ENCODE data around the gene DDB1.

Gene DDB1

DNA sequence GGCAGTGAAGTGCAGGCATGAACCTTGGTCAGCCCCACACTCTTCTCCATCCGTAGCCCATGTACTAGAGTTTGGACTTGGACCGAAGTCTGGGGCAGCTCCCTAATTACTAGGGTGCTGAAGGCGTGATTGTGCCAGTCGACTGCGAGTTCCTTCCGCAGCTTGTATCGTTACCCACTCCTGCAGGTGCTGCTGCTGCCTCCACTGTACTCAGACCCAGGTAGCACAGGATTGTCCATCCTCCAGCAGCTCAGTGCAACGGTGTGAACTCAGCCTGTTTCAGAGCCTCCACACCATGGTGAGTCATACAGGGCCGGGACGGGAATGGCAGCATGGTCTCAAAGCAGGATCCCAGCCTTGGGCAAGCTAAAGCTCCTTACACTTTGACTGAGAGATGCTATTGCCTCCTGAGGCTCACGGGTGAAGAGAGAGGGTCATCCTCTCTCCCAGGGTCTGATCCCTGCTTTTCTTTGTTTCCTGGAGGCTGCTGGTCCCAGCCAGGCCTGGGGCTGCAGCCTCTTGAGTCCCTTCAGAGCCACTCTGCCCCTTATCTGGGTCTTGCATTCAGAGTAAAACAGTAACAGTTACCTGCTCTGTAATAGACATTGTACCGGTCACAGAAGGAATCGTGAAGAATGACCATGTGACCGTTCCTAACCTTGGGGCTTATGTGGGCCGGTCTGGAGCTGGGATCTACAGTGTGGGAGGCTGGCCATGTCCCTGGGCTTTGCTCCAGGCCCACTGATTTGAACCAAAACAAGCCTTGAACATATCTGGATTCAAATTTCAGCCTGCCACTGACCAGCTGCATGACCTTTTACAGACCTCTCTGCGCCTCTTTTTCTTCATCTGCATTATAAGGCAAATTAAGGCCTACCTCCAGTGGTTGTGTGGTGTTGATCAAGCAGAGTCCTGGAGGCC is 1.8 kb upstream of the DDB1 start:
- no peak for DNase-seq

DNA sequence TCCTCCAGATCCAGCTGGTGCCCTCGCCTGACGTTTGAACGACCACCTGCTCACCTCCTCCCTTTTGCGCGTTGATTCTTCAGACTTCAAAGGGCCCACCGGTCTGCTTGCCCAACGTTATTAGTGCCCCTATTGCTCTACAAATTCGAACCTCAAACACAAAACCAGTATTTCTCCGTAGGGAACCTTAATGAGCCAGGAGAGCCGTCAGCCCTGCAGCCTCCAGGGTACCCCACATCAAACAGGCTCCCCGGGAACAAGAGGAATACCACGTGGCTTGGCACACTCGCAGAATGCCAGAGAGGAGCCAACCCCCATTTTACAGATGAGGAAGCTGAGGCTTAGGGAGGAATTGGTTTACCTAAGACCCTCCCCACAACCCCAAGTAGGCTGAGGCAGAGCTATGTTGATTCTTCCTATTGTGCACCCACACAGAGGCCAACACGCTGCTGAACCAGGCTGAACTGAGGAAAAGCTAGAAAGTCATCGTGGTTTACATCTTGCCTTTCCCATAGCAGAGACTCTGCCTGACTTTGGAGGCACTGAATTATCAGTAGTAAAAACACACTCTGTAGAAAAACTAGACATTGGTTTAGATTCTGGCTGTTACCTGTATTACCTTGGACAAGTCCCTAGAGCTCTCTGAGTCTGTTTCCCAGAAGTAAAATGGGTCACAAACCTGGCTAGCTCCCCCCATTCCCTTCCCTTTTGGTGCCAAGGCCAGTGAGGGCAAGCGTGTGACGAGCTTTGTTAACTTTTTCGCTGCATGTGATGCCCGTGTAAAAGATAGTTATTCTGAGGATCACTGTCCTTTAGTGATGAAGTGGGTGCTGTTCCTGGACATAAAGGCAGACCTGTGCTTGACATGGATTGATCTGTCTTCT is 887 bp upstream of the DDB1 start:
- DNase-seq: peak in 1 of 6 experiments; percentile 42

DNA sequence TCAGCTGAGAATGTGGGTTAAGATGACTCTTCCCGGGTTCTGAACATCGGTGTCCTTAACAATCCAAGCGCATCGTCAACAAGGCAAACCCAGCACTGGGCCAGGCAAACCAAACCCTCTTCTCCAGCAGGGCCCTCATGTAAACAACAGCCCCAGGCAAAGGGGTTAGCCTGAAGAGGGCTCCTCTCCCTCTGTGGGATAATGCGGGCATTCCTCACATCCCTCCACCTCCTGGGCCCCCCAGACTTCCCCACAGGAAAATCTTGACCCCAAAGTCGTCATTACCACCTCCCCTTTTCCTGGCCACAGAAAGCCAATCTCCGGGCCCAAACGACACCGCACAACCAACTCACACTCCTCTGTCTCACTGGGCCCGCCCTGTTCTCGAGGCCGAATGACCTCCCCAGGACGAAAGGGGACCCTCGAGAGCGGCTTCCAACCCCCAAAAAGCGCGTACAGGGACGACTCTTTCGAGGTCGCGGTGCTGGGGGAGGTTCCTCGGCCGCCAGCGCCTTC is 566 bp downstream of the DDB1 start:
- peak in 1 of 6 experiments; percentile 22 for DNase-seq

DNA sequence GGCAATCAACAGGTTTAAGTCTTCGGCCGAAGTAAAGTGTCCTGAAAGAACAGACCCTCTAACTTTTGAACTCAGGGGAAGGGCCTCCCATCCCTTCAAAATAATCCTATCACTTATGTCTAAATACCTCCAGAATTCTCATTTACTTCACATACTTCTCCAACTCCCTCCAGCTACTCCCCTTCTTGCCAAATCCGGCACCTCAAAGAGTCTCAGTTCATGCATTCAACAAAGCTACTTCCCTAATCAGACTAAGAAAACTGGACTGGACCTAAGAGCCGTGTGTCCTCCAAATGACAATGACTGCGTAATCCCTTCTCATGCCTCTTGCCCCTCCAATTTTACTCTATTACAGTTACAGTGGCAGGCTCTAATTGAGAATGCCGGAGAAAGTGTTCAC is 1.3 kb downstream of the DDB1 start:
- DNase-seq: no peak

DNA sequence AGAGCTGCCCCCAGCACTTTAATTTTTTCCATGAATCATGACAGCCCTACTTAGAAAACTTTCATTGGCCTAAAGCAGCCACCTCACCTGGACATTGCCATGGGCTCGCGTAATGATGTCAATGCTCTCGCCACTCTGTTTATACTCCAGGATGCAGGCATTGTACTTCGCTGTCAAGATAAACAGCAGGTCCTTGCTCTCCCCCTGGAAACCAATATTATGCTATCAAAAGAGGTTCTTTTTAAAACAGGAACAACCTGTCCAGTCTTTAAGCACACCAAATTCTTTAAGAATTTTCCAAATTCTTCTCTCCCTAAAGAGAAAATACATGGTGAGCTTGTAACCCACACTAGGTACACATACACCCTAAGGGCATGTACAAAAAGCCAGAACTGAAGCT is 3.0 kb downstream of the DDB1 start:
- DNase-seq: no peak

DNA sequence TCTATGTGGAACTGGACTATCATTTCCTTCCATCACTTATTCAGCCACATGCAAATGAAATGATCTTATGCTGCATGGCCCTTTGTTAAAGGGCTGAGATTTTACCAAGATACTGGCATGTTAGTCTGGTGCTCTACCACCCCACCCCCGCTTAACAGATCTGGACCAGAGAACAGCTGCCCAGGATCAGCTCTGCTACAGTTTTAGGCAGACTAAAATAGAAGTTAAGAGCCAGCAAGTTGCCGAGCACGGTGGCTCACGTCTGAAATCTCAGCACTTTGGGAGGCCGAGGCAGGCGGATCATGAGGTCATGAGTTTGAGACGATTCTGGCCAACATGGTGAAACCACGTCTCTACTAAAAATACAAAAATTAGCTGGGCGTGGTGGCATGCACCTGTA is 4.6 kb downstream of the DDB1 start:
- DNase-seq: no peak

DNA sequence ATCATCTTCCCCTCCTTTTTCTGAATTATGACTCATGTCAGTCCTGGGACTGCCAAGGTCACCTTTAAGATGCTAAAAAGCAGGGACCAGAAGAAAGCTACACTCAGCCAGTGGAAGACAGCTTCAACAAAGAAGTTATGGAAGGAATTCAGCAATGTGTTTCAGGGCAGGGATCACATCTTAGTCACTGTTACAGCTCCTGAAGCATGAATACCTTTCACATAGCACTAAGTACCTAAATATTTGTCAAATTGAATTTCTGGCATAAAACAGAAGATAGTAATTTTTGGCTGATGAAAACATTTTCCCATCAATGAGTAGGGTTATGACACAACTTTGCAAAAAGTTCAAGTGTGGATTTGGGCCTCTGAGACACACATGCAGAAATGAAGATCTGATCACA is 5.2 kb downstream of the DDB1 start:
- no peak for DNase-seq

DNA sequence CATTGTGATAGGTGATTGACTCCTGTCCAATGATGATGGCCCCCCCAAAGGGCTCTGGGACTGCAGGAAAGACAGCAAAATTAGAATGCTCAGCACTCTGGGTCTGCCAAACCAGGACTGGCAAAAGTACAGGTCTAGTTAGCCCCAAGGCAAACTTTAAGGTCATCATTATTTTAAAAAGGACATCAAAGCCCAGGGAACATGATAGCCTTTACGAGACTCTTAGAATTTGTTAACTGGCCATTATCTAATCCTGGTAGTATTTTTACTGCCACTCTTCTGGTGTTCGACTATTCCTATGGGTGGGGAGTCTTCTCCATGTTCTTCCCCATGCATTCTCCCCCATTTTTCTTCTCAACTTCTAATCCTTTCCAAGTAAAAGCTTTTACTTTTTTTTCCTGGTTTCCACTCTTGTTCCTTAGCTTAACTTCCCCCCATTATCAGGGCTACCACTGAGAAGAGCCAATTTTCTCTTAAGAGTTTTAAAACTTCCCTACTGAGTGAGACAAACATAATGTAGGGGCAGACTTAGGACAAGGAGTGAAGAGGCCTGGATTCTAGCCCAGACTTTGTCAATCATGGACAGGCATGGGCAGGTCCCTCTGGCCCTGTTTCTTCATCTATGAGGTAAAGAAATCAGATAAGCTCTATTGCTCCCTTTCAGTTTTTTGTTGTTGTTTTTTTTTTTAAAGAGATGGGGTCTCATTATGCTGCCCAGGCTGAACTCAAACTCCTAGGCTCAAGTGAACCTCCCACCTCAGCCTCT is 7.1 kb downstream of the DDB1 start:
- no peak for DNase-seq

DNA sequence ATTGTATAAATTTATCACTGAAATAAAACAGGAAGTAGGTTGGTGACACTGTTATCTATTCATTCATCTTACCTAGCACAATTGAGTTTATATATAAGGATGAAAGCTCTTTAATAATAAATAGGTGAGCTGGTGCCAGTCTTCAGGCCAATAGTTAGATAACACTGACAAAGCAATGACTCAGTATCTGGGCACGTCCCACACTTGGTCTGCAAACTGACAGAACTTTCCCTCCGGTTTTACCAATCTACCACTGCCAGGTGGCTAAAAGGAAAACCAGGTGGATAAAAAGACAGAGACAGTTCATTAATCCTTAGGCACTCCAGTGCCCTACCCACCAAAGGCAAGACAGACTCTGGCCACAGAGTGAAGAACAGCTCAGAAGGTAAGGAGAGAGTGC is 17.6 kb downstream of the DDB1 start:
- DNase-seq: no peak

DNA sequence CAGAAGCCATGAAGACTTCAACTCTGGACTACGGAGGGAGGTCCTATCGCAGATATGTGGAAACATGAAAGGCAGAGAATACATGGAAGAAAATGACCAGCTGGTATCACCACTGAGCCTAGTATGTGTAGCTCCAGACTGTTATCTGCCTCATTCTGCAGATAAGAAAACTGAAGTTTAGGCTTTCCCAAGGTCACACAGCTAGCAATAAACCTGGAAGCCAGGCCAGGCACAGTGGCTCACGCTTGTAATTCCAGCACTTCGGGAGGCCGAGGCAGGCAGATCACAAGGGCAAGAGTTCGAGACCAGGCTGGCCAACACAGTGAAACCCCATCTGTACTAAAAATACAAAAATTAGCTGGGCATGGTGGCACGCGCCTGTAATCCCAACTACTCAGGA is 22.2 kb downstream of the DDB1 start:
- no peak for DNase-seq

DNA sequence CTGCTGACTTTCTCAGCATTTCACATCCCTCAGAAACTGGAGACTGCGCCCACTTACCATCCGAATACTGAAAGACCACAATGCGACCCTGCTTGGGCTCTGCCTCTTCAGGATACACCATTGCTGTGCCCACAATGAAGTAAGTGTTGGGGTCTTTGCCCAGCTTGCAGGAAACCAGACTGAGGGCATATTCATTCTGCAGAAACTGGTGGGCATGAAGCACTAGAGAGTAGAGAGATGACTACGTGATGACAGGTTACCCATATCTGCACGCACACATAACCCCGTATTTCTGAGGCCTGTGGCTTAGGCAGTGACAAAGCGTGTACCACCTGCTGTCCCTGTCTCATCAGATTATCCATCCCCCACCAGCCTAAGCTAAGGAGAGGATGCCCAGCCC is 23.2 kb downstream of the DDB1 start:
- no peak for DNase-seq

DNA sequence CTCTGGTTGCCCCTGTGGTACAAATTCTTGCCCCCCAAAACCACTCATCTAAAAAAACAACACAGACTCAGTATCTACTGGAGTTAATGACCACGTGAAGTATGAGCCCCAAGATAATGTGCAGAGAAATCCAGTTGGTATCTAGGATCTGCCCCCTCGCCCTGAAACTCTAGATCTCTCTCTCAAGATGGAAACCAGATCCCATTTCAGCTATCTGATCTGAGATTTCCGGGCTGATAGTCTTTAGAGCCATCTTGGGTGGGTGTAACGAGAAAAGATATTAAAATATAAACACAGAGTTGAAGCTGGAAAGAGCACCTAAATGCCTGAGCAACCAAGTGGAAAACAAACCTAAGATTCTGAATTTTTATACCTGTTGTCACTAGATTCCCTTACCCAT is 23.8 kb downstream of the DDB1 start:
- DNase-seq: no peak

DNA sequence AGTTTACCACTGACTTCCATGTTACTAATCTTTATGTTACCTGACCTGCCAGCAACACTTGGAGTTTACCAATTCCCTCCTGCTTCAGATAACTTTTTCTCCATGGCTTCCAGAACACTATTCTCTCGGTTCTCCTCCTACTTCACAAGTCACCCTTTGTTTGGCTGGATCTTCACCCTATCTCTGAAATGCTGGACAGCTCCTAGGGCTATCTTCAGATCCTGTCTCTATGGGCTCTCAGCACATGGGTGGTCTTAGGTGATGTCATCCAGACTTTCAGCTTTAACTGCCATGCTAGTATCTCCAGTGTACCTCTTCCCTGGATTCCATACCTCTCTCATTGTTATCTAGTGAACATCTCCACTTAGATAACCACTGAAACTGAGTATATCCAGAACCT is 25.6 kb downstream of the DDB1 start:
- DNase-seq: no peak

DNA sequence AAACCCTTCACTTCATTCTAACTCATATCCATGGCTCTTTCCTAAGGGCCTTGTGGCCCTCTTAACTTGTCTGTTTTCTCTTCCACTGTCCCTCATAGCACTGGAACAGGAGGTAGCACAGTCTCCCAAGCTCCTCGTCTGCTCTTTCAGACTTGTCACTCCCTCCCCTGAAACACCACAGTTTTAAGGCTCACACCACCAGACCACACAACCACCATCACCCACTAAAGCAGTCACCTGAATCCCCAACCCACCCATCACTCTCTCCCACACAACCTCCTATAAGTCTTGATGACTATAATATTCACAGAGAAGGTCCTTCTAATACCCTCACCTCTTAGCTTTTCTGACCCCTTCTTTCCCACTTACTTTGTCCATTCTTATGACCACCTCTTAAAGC is 26.7 kb downstream of the DDB1 start:
- no peak for DNase-seq

DNA sequence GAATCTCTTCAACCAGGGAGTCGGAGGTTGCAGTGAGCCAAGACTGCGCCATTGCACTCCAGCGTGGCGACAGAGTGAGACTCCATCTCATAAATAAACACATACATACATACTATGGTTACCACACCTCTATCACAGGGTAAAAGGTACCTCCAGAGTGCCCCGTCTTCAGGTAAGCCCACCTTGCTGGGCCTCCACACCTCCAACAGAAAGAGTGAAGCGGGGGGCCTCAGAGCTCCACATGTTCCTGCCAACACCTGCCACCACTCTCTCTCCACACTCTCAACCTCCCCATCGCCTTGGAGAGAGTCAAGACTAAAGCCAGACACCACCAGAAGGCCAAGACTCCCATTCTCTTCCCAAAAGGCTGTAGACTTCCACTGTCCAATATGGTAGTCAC is 27.5 kb downstream of the DDB1 start:
- DNase-seq: no peak

DNA sequence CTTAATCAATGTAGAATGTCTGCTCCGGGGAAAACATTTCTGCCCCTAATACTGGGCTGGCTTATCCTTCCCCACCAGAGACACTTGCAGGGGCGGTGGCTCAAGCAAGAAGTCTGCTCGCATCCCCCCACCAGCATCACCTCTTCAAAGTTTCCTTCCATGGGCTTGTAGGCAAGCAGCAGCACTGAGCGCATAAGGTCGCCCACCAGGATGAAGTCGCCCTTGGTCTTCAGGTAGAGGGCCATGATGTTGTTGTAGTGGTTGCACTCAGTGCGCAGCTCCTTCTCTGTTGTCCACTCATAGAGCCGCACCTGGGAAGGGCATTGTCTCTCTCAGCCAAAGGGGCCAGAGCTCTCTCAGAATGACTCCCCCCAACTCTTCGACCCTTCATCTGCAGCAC is 29.2 kb downstream of the DDB1 start:
- no peak for DNase-seq

DNA sequence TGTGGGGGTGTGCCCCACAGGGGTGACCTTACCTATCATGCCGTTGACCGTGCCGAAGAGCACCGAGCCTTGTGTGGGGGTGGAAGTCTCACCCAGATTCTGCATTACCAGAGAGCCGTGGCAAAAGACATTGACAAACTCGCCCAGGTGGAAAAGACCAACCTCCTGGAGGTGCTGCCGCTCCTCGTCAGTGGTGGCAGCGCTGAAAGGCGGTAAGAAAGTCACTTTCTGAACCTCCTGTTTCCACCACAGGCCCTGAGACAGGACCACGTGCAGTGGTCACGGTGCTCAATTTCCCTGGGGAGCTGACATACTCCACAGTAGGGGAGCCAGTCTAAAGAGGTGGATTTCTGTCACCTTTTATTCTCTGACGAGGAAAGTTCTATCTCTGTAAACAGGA is 30.4 kb downstream of the DDB1 start:
- DNase-seq: no peak

DNA sequence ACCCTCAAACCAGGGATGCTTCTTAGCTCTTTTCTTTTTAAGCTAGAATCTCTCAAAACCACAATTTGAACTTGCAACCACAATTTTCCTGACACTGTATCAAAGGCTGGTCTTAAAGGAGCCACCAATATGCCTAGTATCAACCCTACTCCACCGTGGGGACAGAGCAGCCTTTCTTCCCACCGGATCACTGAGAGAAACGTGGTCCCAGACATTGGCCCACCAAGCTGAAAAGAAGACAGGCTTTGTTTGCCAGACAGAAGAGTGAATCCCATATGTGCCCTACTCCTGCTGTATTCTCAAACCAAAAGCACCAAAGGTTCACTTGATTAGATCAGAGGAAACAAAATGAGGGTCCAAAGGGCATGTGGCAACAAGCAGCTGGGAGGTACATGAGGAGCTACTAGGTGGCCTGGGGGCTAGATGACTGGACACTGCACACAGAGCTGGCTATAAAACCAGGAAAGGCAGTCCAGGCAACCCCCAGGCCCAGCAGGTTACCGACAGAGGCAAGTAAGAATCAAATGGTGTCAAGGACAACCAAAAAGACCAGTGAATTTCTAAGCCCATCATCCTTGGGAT is 34.2 kb downstream of the DDB1 start:
- DNase-seq: no peak

DNA sequence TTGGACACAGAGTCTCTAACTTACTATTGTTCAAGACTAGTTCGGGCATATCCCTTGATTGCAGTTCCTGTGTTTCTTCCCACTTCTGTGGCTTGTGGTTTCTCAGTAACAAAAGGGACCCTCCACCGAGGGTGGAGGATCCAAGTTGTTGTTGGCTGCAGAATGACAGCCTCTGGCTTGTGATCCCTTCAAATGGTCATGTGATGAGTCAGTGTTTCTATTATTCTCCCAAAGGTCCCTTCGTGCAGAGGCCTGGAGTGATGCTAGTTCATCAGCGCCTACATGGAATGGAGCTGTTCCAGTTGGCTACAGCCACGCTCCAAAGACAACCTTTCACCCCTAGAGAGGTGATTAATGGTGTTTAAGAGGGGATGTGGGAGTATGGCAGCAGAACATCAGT is 35.2 kb downstream of the DDB1 start:
- DNase-seq: no peak

DNA sequence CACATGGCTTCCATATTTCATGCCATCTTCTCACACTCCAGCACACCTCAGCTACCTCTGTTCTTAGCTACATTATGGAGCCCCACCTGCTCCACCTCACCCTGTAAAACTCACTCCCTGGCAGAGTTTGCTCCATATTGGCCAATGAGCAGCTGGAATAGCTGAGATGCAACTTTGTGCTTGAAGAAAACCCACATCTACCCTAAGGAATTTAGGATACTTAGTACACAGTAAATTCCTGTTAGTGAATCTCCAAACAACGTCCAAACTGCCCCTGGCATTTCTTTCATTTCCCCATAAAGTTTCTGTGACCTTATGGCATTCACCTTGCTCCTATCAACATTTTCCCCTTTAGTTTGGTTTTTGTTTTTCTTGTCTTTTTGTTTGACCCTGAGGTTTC is 35.6 kb downstream of the DDB1 start:
- no peak for DNase-seq

DNA sequence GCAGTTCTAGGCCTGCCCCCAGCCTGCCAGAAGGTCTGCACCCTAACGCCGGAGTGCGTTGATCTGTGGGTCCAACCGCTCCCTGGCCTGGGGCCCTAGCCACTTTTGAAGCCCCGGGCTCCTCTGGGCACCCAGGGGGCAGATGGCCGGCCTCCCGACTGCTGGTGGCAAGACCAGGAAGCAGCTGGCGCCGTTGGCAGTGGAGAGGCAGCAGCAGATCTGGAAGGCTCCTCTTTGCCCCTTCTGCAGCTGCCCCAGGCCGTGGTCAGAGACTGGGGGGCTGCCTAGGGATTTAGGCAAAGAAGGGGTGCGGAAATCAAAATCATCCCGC is 37.3 kb downstream of the DDB1 start:
- no peak for DNase-seq

DNA sequence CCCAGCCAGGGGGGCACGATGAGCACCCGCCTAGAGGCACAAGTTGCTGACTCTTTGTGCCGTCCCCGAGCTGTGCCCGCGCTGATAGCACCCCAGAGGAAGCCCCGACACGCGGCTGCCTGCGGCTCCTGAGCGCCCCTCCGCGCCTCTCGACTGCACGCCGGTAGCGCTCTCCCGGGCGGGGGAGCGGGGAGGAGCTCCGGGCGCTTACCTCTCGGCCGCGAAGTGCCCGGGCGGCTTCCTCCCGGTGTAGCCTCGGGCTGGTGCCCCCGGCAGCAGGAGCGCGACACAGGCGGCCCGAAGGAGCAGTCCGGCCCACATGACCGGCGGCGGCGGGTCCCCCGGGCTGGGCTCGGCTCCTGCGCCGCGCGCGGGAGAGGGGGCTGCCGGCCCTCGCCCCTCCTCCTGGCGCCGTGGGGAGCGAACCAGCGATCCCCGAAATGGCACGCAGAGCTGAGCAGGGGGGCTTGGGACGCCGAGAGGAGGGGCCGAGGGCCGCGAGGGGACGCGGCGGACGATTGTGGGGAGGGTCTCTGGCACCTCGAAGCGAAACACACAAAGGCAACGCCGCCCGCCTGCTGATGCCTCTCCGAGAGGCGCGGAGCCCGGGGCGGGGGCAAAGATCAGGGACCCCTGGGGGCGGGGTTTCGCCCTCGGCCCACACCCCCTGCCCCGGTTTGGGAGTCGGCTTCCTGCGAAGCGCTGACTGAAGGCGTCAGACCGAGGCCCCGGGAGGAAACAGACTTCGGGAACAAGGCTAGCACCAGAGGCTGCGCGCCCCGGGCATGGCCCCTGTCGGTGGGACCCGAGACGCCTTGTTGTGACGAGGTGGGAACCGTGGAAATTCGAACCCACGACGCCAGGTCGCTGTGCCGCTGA is 37.9 kb downstream of the DDB1 start, which contains the start of gene VWCE:
Gene VWCE (minus strand): TSS at position 600 of the 879 bp plus-strand sequence. CDS start 279 bp downstream, at position 321.
- DNase-seq: peak in 5 of 6 experiments; percentile 24 to 59 (median 47)
